ENCODE data around the gene NCS1. TPM values are rescaled to one million over a fixed set of nuclear protein-coding genes. Genes with fewer than 3 reads are reported as not detected.

Gene NCS1
- total RNA-seq, 1 donor from 2014 or later, result 312 TPM

Other genes with a start within 250 kb of the NCS1 start
- 80.4 TPM for gene FNBP1, start 129.2 kb upstream of the NCS1 start, total RNA-seq (ENCODE audit: unreplicated experiment)
- gene GPR107, start 118.5 kb upstream of the NCS1 start, total RNA-seq (ENCODE audit: unreplicated experiment), result 48.2 TPM
- gene HMCN2, start 93.4 kb downstream of the NCS1 start, total RNA-seq (ENCODE audit: unreplicated experiment), result 9.3 TPM